Activated T-cell treated with anti-CD3 and anti-CD28 coated beads for 24 hours (primary cell): Measurements from ENCODE around the gene CFAP97.
"Not testable (repeated sequence)": the region's sequence is repeated elsewhere in the genome, so short reads cannot be mapped to it uniquely, and the experiment has no call there.

Source experiments
- DNase-seq: peaks from one replicate; pipeline ENCODE4 v3.0.0-alpha.2; 2020; ENCODE audit warnings: low read depth

The CFAP97 gene

GRCh38 chr4:185203486-185204237 lies at the start of gene CFAP97:
Gene CFAP97, minus strand, starts transcription at chr4:185204000. Its CDS starts 12,804 bp downstream, at chr4:185191196.
- peak; percentile 74 for DNase-seq

- no peak for DNase-seq
Observed at GRCh38 chr4:185249105-185249504, 45.3 kb upstream of the CFAP97 start.

DNA sequence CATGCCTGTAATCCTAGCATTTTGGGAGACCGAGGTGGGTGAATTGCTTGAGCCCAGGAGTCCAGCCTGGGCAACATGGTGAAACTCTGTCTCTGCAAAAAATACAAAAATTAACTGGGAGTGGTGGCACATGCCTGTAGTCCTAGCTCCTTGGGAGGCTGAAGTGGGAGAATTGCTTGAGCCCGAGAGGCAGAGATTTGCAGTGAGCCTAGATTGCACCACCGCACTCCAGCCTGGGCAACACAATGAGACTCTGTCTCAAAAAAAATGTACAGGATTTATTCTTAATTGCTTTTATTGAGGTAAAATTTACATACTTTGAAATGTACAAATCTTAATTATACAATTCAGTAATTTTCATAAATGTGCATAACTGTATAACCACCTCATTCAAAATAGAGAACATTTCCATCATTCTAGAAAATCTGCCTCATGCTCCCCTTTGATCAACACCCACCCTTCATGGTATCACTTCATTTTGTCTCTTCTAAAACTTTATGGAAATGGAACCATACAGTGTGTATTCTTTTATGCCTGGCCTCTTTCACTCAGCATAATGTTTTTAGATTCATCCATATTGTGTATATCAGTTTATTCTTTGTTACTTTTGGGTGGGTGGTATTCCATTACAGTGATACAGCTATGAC lies 44.7 kb upstream of the CFAP97 start:
- no peak for DNase-seq

GRCh38 chr4:185247151-185247550 lies 43.4 kb upstream of the CFAP97 start:
- no peak for DNase-seq

DNA sequence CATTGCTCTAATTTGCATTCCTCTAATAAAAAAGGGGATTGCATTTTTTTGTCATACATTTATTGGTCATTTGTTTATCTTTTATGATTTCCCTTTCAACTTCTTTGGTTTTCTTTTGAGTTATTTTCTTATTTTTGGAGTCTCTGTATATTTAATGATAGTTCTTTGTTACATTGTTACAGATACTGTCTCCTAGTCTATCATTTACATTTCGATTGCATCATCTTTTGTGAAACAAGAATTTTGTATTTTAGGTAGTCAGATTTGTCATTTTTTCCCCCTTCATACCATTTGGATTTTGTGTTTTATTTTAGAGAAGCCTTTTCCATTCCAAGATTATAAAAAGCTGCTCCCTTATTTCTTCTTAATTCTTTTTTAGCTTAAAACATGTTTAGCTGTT lies 42.7 kb upstream of the CFAP97 start:
- DNase-seq, result no peak

- no peak for DNase-seq
Observed at GRCh38 chr4:185244763-185245162, 41.0 kb upstream of the CFAP97 start.

DNA sequence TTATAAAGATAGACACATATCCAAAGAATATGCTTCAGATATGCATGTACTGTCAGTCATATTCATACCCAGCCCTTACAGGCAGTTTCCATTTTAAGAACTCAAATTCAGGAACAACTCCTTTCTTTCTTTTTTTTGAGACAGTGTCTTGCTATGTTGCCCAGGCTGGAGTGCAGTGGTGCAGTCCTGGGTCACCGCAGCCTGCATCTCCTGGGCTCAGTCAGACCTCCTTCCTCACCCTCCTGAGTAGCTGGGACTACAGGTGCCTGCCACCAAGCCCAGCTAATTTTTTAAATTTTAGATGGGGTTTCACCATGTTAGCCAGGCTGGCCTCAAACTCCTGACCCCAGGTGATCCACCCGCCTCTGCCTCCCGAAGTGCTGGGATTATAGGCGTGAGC lies 40.1 kb upstream of the CFAP97 start:
- DNase-seq, result no peak

DNA sequence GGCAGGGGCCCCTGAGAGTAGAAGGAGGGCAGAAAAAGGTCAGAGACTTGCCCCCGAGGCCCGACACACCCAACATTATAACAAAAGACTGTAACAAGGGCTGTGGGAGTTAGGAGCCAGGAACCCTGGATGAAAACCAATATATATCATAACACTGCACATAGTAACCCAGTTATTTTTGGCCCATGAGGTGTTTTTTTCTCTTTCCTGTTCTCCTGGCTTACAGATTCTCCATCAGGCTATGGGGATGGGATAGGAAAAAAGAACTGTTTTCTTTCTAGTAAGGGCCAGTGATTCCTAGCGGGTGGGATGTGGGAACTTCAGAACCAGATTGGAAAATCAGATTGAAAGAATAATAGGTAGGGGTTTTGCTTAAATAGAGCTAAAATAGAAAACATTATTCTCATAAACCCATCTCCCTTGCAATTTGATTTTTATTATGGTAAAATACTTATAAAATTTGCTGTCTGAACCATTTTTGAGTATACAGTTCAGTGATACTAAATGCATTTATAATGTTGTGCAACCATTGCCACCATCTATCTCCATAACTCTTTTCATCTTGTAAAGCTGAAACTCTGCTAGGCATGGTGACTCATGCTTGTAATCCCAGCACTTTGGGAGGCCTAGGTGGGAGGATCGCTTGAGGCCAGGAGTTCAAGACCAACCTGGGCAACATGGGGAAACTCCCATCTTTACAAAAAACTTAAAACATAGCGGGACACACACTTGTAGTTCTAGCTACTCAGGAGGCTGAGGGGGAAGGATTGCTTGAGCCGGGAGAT lies 39.1 kb upstream of the CFAP97 start:
- DNase-seq, result no peak

DNA sequence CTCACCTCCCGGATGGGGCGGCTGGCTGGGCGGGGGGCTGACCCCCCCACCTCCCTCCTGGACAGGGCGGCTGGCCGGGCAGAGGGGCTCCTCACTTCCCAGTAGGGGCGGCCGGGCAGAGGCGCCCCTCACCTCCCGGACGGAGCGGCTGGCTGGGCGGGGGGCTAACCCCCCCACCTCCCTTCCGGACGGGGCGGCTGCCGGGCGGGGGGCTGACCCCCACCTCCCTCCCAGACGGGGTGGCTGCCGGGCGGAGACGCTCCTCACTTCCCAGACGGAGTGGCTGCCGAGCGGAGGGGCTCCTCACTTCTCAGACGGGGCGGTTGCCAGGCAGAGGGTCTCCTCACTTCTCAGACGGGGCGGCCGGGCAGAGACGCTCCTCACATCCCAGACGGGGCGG lies 36.7 kb upstream of the CFAP97 start:
- DNase-seq, result not testable (repeated sequence)

- DNase-seq, result no peak
Observed at GRCh38 chr4:185238750-185239149, 35.0 kb upstream of the CFAP97 start.

DNA sequence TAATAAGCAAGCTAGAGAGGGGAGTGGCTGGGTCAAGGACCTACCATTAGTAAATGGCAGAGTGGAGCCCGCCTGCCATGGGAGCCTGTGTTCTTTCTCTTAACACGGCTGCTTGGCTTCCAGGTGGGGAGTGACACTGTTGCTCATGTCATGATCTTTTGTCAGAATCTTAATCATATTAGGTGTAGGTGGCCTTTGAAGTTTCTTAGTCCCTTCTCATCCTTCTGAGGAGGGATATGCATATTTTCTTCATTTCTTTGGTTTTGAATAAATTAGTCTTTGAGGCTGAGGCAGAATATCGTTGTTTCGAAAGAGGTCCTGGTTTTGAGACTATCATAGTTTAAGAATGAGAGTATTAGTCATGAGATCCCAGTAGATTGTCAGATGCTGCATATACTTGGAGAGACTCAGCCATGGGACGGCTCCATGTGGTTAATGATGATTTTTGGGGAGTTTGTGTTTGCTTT lies 34.4 kb upstream of the CFAP97 start:
- peak; percentile 20 for DNase-seq

DNA sequence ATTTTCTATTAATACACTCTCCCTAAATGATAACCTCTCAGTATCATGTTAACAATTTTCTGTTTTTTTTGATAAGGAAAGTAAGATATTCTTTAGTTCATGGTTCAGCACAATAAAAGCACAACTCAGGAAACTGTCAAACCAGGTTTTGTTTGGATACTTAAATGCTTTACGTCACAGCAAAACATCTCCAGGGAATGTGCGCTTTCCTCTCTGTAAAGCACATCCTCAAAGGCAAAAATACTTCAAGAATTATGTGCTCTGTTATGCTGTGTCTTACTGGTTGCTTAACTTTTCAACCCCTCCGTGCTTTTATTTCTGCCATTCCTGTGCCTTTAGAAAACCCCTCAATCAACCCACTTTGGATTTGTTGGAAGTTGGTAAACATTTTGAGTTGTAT lies 33.4 kb upstream of the CFAP97 start:
- no peak for DNase-seq

- no peak for DNase-seq
Observed at GRCh38 chr4:185235843-185236503, 32.2 kb upstream of the CFAP97 start.

DNA sequence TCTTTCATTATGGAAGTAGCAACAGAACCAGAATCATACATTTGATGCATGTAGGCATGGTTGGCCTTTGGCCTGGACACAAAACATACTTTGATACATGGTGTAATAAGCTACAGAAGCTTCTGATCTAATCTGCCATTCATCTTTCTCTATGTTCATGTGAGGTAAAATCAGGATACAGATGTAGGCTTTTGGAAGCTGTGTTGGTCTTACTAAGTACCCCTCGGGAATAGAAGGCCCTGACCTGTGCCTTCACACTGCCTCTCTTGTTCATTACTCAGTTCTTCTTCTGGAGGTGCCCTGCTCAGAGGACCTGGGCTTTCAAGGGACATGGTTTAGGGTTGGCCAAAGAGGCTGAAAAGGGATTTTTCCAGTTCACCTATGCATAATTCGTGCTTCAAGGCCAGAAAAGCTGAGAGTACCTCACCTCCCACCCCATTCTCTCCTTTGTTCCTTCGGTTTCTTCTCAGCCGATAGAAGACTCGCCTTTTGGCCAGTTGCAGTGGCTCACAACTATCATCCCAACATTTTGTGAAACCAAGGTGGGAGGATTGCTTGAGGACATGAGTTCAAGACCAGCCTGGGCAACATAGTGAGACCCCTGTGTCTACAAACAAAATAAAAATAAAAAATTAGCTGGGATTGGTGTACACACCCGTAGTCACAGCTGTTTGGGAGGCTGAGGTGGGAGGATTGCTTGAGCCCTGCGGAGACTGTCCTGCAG lies 31.5 kb upstream of the CFAP97 start:
- no peak for DNase-seq

GRCh38 chr4:185232370-185232769 lies 28.6 kb upstream of the CFAP97 start:
- no peak for DNase-seq

DNA sequence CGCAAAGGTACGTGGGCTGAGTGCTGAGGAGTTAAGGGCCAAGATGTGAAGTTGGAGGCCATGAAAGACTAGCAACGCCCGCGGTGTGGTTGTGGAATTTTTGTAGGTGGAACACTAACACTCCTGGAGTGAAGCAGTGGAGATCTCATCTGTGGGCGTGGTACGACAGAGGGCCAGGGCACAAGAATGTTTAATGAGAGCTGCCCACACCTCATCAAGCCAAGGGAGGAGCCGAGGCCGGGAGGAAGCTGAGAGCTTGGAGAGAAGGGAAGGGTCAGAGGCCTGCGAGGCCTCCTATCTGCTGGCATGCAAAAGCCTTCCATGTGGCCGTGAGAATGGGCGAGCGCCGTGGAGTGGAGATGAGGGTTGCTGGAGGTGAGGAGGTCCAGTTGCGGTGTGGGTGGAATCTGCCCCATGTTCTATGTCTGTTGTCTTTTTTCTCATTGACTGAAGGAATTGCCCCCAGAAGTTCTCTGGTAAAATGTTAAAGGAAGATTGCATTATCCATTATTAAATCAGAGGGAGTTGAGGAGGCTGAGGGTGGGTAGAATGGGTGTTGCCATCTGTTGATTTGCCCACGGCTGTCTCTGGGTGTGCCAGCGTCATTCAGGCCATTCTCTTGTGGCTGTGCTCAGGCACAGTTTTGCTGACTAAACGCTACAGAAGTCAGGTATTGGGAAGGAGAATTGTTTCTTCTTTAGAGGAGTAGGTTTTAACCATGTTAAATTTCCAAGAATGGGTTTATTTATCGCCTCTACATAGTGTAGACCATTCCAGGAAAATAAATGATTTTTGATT lies 25.4 kb upstream of the CFAP97 start:
- DNase-seq, result no peak

- no peak for DNase-seq
Observed at GRCh38 chr4:185227713-185228278, 24.0 kb upstream of the CFAP97 start.

DNA sequence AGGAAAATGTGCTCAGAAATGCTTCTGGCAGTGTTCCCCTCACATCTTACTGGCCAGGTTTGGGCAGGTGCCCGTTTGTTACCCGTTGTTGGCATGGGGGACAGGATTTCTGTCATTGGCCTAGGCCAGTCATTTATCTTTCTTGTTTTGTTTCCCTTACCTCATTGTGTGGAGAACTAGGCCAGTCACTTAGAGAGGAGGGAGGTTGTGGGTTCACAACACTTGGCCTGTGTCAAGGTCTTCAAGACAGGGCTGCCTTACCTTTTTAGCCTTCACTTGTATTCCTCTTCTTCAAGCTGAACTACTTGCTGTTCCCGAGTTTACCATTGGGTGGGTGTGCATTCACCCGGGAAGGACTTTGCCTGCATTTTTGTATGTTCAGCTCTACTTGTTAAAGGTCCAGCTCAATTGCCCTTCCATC lies 23.3 kb upstream of the CFAP97 start:
- DNase-seq, result no peak

DNA sequence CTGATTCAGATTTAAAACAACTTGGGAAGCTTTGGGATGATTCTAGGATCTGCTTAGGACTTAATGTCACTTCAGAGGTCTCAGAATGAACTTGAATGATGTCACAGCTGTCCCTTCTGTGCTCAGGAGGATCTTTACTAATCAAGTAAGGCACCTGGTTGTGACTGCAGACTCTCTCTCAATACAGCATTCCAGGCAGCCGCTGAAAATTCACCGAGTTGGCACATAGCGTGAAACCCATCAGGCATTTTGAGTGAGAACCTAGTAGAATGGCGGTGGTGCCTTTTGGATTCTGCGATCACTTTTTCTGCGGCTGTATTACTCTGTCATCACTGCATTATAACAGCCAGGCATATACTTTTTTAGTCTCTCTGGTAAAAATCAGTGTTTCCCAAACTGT lies 22.1 kb upstream of the CFAP97 start:
- DNase-seq, result no peak

DNA sequence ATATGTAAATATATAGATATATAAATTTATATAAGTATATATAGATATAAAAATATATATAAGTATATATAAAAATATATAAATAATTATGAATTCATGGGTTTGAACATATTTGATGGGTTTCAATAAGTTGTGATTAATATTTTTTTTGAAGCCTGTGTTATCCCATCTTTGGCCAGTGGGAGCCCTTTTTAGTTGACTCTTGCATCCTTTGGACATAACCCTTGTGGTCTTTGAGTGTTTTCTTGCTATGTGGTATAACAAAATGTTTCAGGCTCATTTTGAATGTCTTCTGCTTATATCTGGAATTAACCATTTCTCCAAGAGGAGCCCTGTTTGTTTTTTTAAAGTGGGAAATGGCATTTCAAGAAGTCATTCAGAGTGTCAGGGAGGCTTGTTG lies 20.8 kb upstream of the CFAP97 start:
- DNase-seq, result no peak
